H1 (cell line): Measurements from ENCODE around the gene KERA. TPM values are rescaled to one million over a fixed set of nuclear protein-coding genes. Genes with fewer than 3 reads are reported as not detected.

Experiments used
- CREB1 ChIP-seq: IDR thresholded peaks from 2 replicates; pipeline ENCODE4 v1.6.1; 2012; ENCODE audit warnings: inconsistent platforms
- CTBP2 ChIP-seq: IDR thresholded peaks from 2 replicates; pipeline ENCODE4 v1.7.0; 2011; ENCODE audit warnings: borderline replicate concordance, mild to moderate bottlenecking, moderate library complexity, mixed read lengths, low read length; ENCODE audit not compliant: insufficient read depth, insufficient read length
- GTF2F1 ChIP-seq: IDR thresholded peaks from 2 replicates; pipeline ENCODE4 v1.6.1; 2012; ENCODE audit warnings: low read depth, low read length, improper control_type of control experiment, borderline replicate concordance
- SP4 ChIP-seq: IDR thresholded peaks from 2 replicates; pipeline ENCODE4 v1.6.1; 2012; ENCODE audit warnings: low read length, inconsistent platforms
- polyA plus RNA-seq, 7 experiments: library from polyadenylated mRNA; depleted of rRNA in 3 of 7; stranded (reverse) in 5 of 7; unstranded in 2 of 7; fragments of >200 nt in 5 of 7; fragments of 200-250 nt in 2 of 7; gene quantifications; 1 replicate in 5 of 7; 2 replicates in 1 of 7; 4 replicates in 1 of 7; pipeline versions ENCODE4 v1.2.1 to v1.2.3, GENCODE V29; 2011 to 2013; ENCODE audit warnings: missing spikeins in 2 of 7, mixed read lengths in 2 of 7
- total RNA-seq: library from RNA; stranded (reverse); fragmentation: NEBNext Ultra II Directional; extraction: Animal tissue kit (Norgen Biotek cat#: 25700); gene quantifications from 2 replicates; pipeline ENCODE4 v1.2.1, GENCODE V29; 2021
- TF ChIP-seq, protein P1 (sequence below): IDR thresholded peaks from 2 replicates; pipeline ENCODE4 v1.6.1; 2011; ENCODE audit warnings: low read length, improper control_type of control experiment
- TF ChIP-seq, protein P2 (sequence below), 3 experiments: IDR thresholded peaks; 1 replicate in 2 of 3; 2 replicates in 1 of 3; pipeline versions ENCODE4 v1.5.1 to v1.6.1; 2011; ENCODE audit warnings: low read length in 3 of 3, mild to moderate bottlenecking in 3 of 3, inconsistent platforms in 2 of 3, low read depth in 1 of 3, moderate library complexity in 1 of 3; ENCODE audit not compliant: insufficient read depth in 1 of 3; ENCODE audit errors: control extremely low read depth in 1 of 3

Gene KERA
- total and polyA plus RNA-seq, 2 of the 8 experiments (the other 6 are each of a cell fraction or from before 2014, with no cell fraction given) = not detected

DNA sequence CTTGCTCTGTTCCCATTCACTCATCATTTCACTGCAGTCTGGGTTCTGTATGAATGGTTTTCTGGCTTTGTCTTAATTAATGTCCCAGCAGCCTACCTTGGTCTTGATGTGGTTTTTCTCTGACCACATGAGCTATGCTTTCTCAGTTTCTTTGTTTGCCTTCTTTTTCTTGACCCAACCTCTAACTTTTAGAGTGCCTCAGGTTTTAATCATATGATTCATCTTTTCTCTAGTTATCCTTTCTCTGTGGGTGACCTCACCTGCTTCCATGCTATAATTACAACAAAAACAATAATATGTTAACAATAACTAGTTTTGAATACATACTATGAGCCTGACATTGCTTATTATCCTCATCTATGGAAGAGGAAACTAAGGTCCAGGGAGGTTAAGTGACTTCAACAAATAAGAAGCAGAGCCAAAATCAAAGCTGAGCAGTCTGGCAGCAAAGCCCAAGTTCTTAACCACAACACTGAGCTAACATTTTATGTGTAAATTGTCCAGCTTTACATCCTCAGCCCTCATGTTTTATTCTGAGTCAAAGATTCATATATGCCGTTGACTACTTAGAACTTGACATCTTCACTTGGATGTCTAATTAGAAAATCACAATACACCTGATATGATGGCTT, 48.4 kb downstream of the KERA start (continued):
- TF ChIP-seq SP4 (no peak), CTBP2 (no peak), CREB1 (no peak), GTF2F1 (no peak)
- TF ChIP-seq, protein P1, sequence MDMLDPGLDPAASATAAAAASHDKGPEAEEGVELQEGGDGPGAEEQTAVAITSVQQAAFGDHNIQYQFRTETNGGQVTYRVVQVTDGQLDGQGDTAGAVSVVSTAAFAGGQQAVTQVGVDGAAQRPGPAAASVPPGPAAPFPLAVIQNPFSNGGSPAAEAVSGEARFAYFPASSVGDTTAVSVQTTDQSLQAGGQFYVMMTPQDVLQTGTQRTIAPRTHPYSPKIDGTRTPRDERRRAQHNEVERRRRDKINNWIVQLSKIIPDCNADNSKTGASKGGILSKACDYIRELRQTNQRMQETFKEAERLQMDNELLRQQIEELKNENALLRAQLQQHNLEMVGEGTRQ = no peak
- TF ChIP-seq, protein P2, sequence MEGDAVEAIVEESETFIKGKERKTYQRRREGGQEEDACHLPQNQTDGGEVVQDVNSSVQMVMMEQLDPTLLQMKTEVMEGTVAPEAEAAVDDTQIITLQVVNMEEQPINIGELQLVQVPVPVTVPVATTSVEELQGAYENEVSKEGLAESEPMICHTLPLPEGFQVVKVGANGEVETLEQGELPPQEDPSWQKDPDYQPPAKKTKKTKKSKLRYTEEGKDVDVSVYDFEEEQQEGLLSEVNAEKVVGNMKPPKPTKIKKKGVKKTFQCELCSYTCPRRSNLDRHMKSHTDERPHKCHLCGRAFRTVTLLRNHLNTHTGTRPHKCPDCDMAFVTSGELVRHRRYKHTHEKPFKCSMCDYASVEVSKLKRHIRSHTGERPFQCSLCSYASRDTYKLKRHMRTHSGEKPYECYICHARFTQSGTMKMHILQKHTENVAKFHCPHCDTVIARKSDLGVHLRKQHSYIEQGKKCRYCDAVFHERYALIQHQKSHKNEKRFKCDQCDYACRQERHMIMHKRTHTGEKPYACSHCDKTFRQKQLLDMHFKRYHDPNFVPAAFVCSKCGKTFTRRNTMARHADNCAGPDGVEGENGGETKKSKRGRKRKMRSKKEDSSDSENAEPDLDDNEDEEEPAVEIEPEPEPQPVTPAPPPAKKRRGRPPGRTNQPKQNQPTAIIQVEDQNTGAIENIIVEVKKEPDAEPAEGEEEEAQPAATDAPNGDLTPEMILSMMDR (IDR thresholded peaks at IDR 0.05; ENCODE audit: control extremely low read depth in 1 of 3, insufficient read depth in 1 of 3, low read depth in 1 of 3, low read length in 3 of 3) = no peak
